IMR-90 (cell line): Measurements from ENCODE around the gene TRMT1. TPM values are rescaled to one million over a fixed set of nuclear protein-coding genes. Genes with fewer than 3 reads are reported as not detected.
A peak's percentile ranks its signal among the peaks of the same experiment; 100 is the strongest.

Source experiments
- ATAC-seq: fragments of 200-7000 bp; cut with Tn5 transposase; 2 replicates; pipeline ENCODE4 v1.9.1; 2020; ENCODE audit warnings: low read depth, mild to moderate bottlenecking, moderate library complexity
- BruUV-seq: library from RNA; stranded (reverse); fragments of 400-500 nt; replicated peaks from 2 replicates; lab custom pipeline; 2021; lab: Mats Ljungman, UMichigan
- CTCF ChIA-PET: fragments of 300-600 bp; formaldehyde crosslinking; extraction: SDS; loops from one replicate; lab custom pipeline; 2021; ENCODE audit warnings: antibody characterized with exemption; lab: Yijun Ruan, JAX
- POLR2A ChIA-PET: fragments of 300-600 bp; sonication (Branson Sonifier 250); formaldehyde crosslinking; loops from one replicate; lab custom pipeline; 2022; ENCODE audit warnings: antibody characterized with exemption; ENCODE audit not compliant: unreplicated experiment; lab: Charles Lee
- DNase-seq: peaks from one replicate; pipeline ENCODE4 v3.0.0; 2013
- H2AFZ ChIP-seq: replicated peaks from 2 replicates; pipeline ENCODE3; 2013; ENCODE audit warnings: low read length, mild to moderate bottlenecking; ENCODE audit not compliant: poor library complexity
- H2AK5ac ChIP-seq: 2 replicates; pipeline ENCODE4 v1.6.1; 2013; ENCODE audit warnings: low read depth, low read length, inconsistent platforms
- H2AK9ac ChIP-seq: replicated peaks from 2 replicates; pipeline ENCODE3; 2013; ENCODE audit warnings: mild to moderate bottlenecking, low read depth, low read length, moderate library complexity; ENCODE audit not compliant: poor library complexity
- H2BK120ac ChIP-seq: 2 replicates; pipeline ENCODE4 v1.6.1; 2013; ENCODE audit warnings: low read depth, low read length, inconsistent platforms
- H2BK15ac ChIP-seq: 3 replicates; pipeline ENCODE4 v1.6.1; 2013; ENCODE audit warnings: low read depth, low read length, inconsistent platforms
- H2BK20ac ChIP-seq: 2 replicates; pipeline ENCODE4 v1.6.1; 2013; ENCODE audit warnings: low read depth, mild to moderate bottlenecking, inconsistent platforms, low read length, moderate library complexity
- H2BK5ac ChIP-seq: 2 replicates; pipeline ENCODE4 v1.6.1; 2013; ENCODE audit warnings: mild to moderate bottlenecking, low read depth, low read length, inconsistent platforms; ENCODE audit not compliant: poor library complexity, severe bottlenecking
- H3K14ac ChIP-seq: replicated peaks from 2 replicates; pipeline ENCODE4 v1.6.1; 2013; ENCODE audit warnings: low read depth, low read length, inconsistent platforms
- H3K18ac ChIP-seq: 2 replicates; pipeline ENCODE4 v1.6.1; 2013; ENCODE audit warnings: low read depth, low read length, control low read depth
- H3K23ac ChIP-seq: 2 replicates; pipeline ENCODE4 v1.6.1; 2013; ENCODE audit warnings: low read depth, low read length, inconsistent platforms
- H3K27ac ChIP-seq: 2 replicates; pipeline ENCODE4 v1.5.1; 2013; ENCODE audit warnings: mild to moderate bottlenecking, control low read depth, low read length; ENCODE audit not compliant: insufficient read depth
- H3K27me3 ChIP-seq: 2 replicates; pipeline ENCODE4 v1.6.1; 2013; ENCODE audit warnings: low read length; ENCODE audit not compliant: control insufficient read depth, insufficient read depth
- H3K36me3 ChIP-seq: 2 replicates; pipeline ENCODE4 v1.6.1; 2013; ENCODE audit warnings: low read length, mixed read lengths; ENCODE audit not compliant: control insufficient read depth, insufficient read depth
- H3K4ac ChIP-seq: 2 replicates; pipeline ENCODE4 v1.6.1; 2013; ENCODE audit warnings: low read depth, low read length, inconsistent platforms
- H3K4me1 ChIP-seq: 2 replicates; pipeline ENCODE4 v1.6.1; 2013; ENCODE audit warnings: low read length, mixed read lengths; ENCODE audit not compliant: control insufficient read depth, insufficient read depth
- H3K4me2 ChIP-seq: 2 replicates; pipeline ENCODE4 v1.6.1; 2013; ENCODE audit warnings: low read depth, mild to moderate bottlenecking, control low read depth, low read length, moderate library complexity
- H3K4me3 ChIP-seq: 2 replicates; pipeline ENCODE4 v1.5.1; 2013; ENCODE audit warnings: low read depth, mild to moderate bottlenecking, control low read depth, low read length, moderate library complexity; ENCODE audit not compliant: insufficient read depth
- H3K56ac ChIP-seq: 2 replicates; pipeline ENCODE4 v1.6.1; 2013; ENCODE audit warnings: low read length, inconsistent platforms; ENCODE audit not compliant: insufficient read depth; ENCODE audit errors: extremely low read depth
- H3K79me1 ChIP-seq, 2 experiments: 2 replicates each; pipeline ENCODE4 v1.6.1; 2013; ENCODE audit warnings: low read length in 2 of 2, inconsistent platforms in 1 of 2, low read depth in 1 of 2
- H3K9ac ChIP-seq: 2 replicates; pipeline ENCODE4 v1.6.1; 2013; ENCODE audit warnings: low read depth, low read length, control low read depth
- H3K9me1 ChIP-seq: 2 replicates; pipeline ENCODE4 v1.6.1; 2013; ENCODE audit warnings: low read length, inconsistent platforms; ENCODE audit not compliant: insufficient read depth
- H3K9me3 ChIP-seq: 2 replicates; pipeline ENCODE4 v1.6.1; 2013; ENCODE audit warnings: low read length; ENCODE audit not compliant: control insufficient read depth, insufficient read depth
- H4K20me1 ChIP-seq: 2 replicates; pipeline ENCODE4 v1.6.1; 2013; ENCODE audit warnings: low read length, inconsistent platforms; ENCODE audit not compliant: insufficient read depth
- H4K5ac ChIP-seq: 2 replicates; pipeline ENCODE4 v1.6.1; 2013; ENCODE audit warnings: mild to moderate bottlenecking, low read depth, low read length, control low read depth
- H4K8ac ChIP-seq, 2 experiments: 2 replicates each; pipeline ENCODE4 v1.6.1; 2013; ENCODE audit warnings: low read depth in 2 of 2, low read length in 2 of 2, control low read depth in 1 of 2, inconsistent platforms in 1 of 2
- H4K91ac ChIP-seq: 2 replicates; pipeline ENCODE4 v1.6.1; 2013; ENCODE audit warnings: low read depth, low read length, inconsistent platforms; ENCODE audit not compliant: insufficient read depth
- BHLHE40 ChIP-seq: fragments of 150-350 bp; IDR thresholded peaks from 2 replicates; pipeline ENCODE4 v1.6.1; 2016; ENCODE audit warnings: mild to moderate bottlenecking, low read depth, low read length
- CHD1 ChIP-seq: IDR thresholded peaks from 2 replicates; pipeline ENCODE4 v1.6.1; 2012; ENCODE audit warnings: low read depth, low read length, improper control_type of control experiment
- FOS ChIP-seq: fragments of 150-350 bp; IDR thresholded peaks from 2 replicates; pipeline ENCODE4 v1.6.1; 2016; ENCODE audit warnings: low read depth, low read length
- MAZ ChIP-seq: IDR thresholded peaks from 2 replicates; pipeline ENCODE4 v1.6.1; 2012; ENCODE audit warnings: low read depth, mild to moderate bottlenecking, low read length, improper control_type of control experiment, moderate library complexity, borderline replicate concordance
- RCOR1 ChIP-seq: IDR thresholded peaks from 2 replicates; pipeline ENCODE4 v1.6.1; 2012; ENCODE audit warnings: mild to moderate bottlenecking, low read length, improper control_type of control experiment; ENCODE audit not compliant: insufficient replicate concordance
- SMC3 ChIP-seq: fragments of 150-350 bp; IDR thresholded peaks from 2 replicates; pipeline ENCODE4 v1.6.1; 2016; ENCODE audit warnings: low read depth, mild to moderate bottlenecking, antibody characterized with exemption, low read length, moderate library complexity
- USF2 ChIP-seq: fragments of 150-350 bp; IDR thresholded peaks from 2 replicates; pipeline ENCODE4 v1.6.1; 2017; ENCODE audit warnings: mild to moderate bottlenecking, antibody characterized with exemption, low read length, low read depth
- WGBS, 2 experiments: methylation state at CpG; one replicate each; pipeline versions ENCODE4 v1.1.5 to v1.1.7; 2013; ENCODE audit warnings: missing lambda C conversion rate in 2 of 2; ENCODE audit not compliant: insufficient read length in 1 of 2; ENCODE audit errors: extremely low coverage in 2 of 2; 5-methylcytosine and 5-hydroxymethylcytosine counted together
- dilution Hi-C: fragments of 300-500 bp; cut with HindIII; formaldehyde crosslinking; loops from one replicate; pipeline ENCODE4 v1.14.3; 2018; ENCODE audit warnings: low sequenced_read_pairs; ENCODE audit not compliant: unreplicated experiment
- in situ Hi-C: fragments of 300-500 bp; cut with MboI; formaldehyde crosslinking; loops from 3 replicates; pipeline ENCODE4 v1.14.3; 2019; ENCODE audit warnings: low sequenced_read_pairs, inconsistent platforms, mixed read lengths
- intact Hi-C: fragments of 100-400 bp; cut with micrococcal nuclease; formaldehyde crosslinking; loops from 2 replicates; pipeline ENCODE4 v1.10.0; 2022
- polyA plus RNA-seq, 3 experiments: library from polyadenylated mRNA; depleted of rRNA; stranded (reverse); fragments of >200 nt; gene quantifications; 2 replicates each; pipeline ENCODE4 v1.2.3, GENCODE V29; 2012; ENCODE audit warnings: low replicate concordance in 1 of 3
- total RNA-seq: library from RNA; depleted of rRNA; stranded (reverse); fragments of >200 nt; gene quantifications from 2 replicates; pipeline ENCODE4 v1.2.3, GENCODE V29; 2012

The TRMT1 gene
- total and polyA plus RNA-seq, 2 of the 4 experiments (the other 2 are of a cell fraction) = 28.3 to 56.0 TPM

- peaks cover 77% of the 10 kb centered on the region for H3K4me1 ChIP-seq
- peak overlapping the region; percentile 96 for H4K5ac ChIP-seq
- peak overlapping the region; percentile 100 for H3K14ac ChIP-seq
- H3K9ac ChIP-seq = peak overlapping the region; percentile 92
- in situ Hi-C loops (no loop called here), intact Hi-C loops (no loop called here), dilution Hi-C loops (no loop called here)
- ChIA-PET POLR2A (interaction anchor here (0.5 kb wide), 1 partner anchor 614 kb away, joined by 3 read pairs; no protein-coding TSS in a partner anchor), CTCF (interaction anchor here (2.7 kb wide), 1 partner anchor 91 kb away, joined by 7 read pairs; no protein-coding TSS in a partner anchor)
- peaks cover 35% of the 10 kb centered on the region for H3K9me1 ChIP-seq
- H4K91ac ChIP-seq = peak overlapping the region; percentile 100
- H3K79me1 ChIP-seq = peaks cover 45 to 89% of the 10 kb centered on the region in 2 experiments
- peak overlapping the region; percentile 80 for H2AFZ ChIP-seq
- peak overlapping the region; percentile 99 for H3K23ac ChIP-seq
- ATAC-seq (peak; percentile 2), DNase-seq (peak; percentile 71)
- no CpG with 5 or more reads among the region's 17 CpGs for WGBS, 2 experiments
- H2AK5ac ChIP-seq = peak overlapping the region; percentile 100
- peak overlapping the region; percentile 99 to 100 for H4K8ac ChIP-seq
- H3K36me3 ChIP-seq = peaks cover 7% of the 10 kb centered on the region; the same call in 1 of the 2 replicates
- H2BK20ac ChIP-seq = peak overlapping the region; percentile 92
- peak overlapping the region; percentile 100 for H2AK9ac ChIP-seq
- peak overlapping the region; percentile 100 for H2BK120ac ChIP-seq
- BruUV-seq = no TSS peak
- H3K18ac ChIP-seq = peak overlapping the region; percentile 96
- peak overlapping the region; percentile 100 for H3K4ac ChIP-seq
- TF ChIP-seq SMC3 = no peak
- no peak for TF ChIP-seq USF2
- TF ChIP-seq FOS = no peak
- TF ChIP-seq MAZ = peak; percentile 49; the same call in 1 of the 2 replicates
- TF ChIP-seq CHD1 = no peak
- no peak for TF ChIP-seq RCOR1
- TF ChIP-seq BHLHE40 = peak; percentile 28; the same call in 1 of the 2 replicates
- H3K27ac ChIP-seq = peak overlapping the region; percentile 100
- peak overlapping the region; percentile 96 for H3K56ac ChIP-seq
- peak overlapping the region; percentile 98; the same call in 2 of the 3 replicates for H2BK15ac ChIP-seq
- no peak overlapping the region for H3K4me3 ChIP-seq
- no peaks in the 10 kb centered on the region for H3K27me3 ChIP-seq
- peak overlapping the region; percentile 100 for H2BK5ac ChIP-seq
- H3K9me3 ChIP-seq = no peaks in the 10 kb centered on the region
- peak overlapping the region; percentile 75 for H3K4me2 ChIP-seq
- peaks cover 5% of the 10 kb centered on the region; the same call in 1 of the 2 replicates for H4K20me1 ChIP-seq
These were observed 60.4 kb downstream of the TRMT1 start for GRCh38 chr19:13056052-13056660.
